ENCODE data around the gene NRXN3. TPM values are rescaled to one million over a fixed set of nuclear protein-coding genes. Genes with fewer than 3 reads are reported as not detected.

The NRXN3 gene
- total and polyA plus RNA-seq, 4 donors = 0.07 to 1.2 (median 0.23) TPM

DNA sequence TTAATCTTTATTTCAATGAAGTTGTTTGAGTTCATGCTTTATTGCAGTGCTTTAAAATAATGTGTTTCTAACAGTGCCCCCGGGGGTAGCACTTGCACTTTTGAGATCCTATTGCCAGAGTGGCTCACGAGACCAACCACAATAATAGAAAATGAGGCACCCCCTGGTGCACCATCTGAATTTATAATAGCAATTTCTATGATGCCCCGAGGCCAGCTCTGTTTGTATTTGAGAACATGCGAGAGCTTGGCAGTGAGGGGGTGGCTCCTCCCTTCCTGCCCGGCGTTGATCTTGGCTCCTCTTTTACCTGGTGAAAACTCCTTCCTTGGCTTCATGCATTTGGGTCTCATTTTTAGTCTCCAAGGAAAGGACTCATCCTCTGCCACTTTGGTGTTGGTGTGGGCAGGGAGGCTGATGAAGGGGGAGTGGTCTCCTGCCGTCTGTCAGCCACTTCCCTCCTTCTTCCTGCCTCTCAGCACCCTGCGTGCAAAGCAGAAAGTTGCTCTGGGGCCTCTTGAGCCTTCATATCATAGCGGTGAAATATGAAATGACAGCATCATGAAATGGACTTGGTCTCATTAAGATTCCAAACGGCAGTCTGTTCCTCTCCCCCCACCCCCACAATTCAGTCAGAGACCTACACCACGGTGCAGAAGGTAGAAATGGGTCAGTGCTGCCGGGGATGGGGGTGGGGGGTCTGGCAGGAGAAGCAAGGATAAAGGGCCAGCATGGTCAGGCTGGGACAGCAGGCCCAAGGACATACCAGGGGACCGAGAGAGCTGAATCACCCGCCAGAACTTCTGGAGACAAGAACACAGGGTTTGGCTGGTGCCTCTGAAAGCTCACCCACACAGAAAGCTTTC is 17.7 kb upstream of the NRXN3 start:
- TF ChIP-seq SP1 (IDR thresholded peaks at IDR 0.05) (no peak), YY1 (IDR thresholded peaks at IDR 0.05) (no peak), RXRA (IDR thresholded peaks at IDR 0.05) (no peak), JUND (IDR thresholded peaks at IDR 0.05) (no peak), TAF1 (conservative IDR thresholded peaks at IDR 0.05) (no peak), NR2F2 (IDR thresholded peaks at IDR 0.05) (no peak), FOXA2 (IDR thresholded peaks at IDR 0.05) (no peak), FOXA1 (IDR thresholded peaks at IDR 0.05) (no peak), HNF4G (IDR thresholded peaks at IDR 0.05) (no peak), RAD21 (IDR thresholded peaks at IDR 0.05) (no peak), HNF4A (conservative IDR thresholded peaks at IDR 0.05) (no peak)
- TF ChIP-seq, protein P1, sequence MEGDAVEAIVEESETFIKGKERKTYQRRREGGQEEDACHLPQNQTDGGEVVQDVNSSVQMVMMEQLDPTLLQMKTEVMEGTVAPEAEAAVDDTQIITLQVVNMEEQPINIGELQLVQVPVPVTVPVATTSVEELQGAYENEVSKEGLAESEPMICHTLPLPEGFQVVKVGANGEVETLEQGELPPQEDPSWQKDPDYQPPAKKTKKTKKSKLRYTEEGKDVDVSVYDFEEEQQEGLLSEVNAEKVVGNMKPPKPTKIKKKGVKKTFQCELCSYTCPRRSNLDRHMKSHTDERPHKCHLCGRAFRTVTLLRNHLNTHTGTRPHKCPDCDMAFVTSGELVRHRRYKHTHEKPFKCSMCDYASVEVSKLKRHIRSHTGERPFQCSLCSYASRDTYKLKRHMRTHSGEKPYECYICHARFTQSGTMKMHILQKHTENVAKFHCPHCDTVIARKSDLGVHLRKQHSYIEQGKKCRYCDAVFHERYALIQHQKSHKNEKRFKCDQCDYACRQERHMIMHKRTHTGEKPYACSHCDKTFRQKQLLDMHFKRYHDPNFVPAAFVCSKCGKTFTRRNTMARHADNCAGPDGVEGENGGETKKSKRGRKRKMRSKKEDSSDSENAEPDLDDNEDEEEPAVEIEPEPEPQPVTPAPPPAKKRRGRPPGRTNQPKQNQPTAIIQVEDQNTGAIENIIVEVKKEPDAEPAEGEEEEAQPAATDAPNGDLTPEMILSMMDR (IDR thresholded peaks at IDR 0.05; ENCODE audit: low read depth, low read length, missing input control) = no peak
- H3K27me3 ChIP-seq (ENCODE audit: control insufficient read depth in 4 of 4, insufficient read depth in 4 of 4, low read length in 3 of 4) = peaks cover 0 to 2% (median 0%) of the 10 kb centered on the region in 4 donors
- no peak overlapping the region for H3K4me3 ChIP-seq (ENCODE audit: low read depth in 1 of 3, low read length in 3 of 3)
- no peaks in the 10 kb centered on the region for H3K4me1 ChIP-seq (ENCODE audit: control insufficient read depth in 4 of 4, insufficient read depth in 4 of 4, low read length in 3 of 4)
- H3K9ac ChIP-seq (ENCODE audit: low read depth in 1 of 2, low read length in 2 of 2) = no peak overlapping the region
- 56% methylated on average over 14 of the region's 14 CpGs for WGBS
- no peak overlapping the region for H3K27ac ChIP-seq (ENCODE audit: low read depth in 1 of 2, low read length in 2 of 2)
- no peaks in the 10 kb centered on the region for H3K36me3 ChIP-seq (ENCODE audit: control insufficient read depth in 4 of 4, insufficient read depth in 3 of 4, low read depth in 1 of 4, low read length in 3 of 4)
- DNase-seq (ENCODE audit: low spot score) = no peak
- H3K9me3 ChIP-seq (ENCODE audit: control insufficient read depth in 4 of 4, low read length in 3 of 4) = peaks cover 0 to 4% (median 0%) of the 10 kb centered on the region in 4 donors

DNA sequence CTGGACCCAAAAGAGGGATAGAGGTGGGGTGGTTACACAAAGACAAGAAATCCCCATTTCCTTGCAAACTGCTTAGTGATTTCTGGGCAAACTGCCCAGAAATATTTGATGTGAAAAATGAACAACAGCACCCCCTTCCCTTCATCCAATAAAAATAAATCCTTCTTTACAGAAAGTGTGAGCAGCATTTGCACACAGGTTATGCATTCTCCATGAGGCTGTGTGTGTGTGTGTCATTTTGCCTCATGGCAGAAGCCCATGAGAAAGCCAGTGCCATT is 17.2 kb upstream of the NRXN3 start:
- no peaks in the 10 kb centered on the region for H3K27me3 ChIP-seq (ENCODE audit: control insufficient read depth in 4 of 4, insufficient read depth in 4 of 4, low read length in 3 of 4)
- no peak for DNase-seq (ENCODE audit: low spot score)
- H3K4me1 ChIP-seq (ENCODE audit: control insufficient read depth in 4 of 4, insufficient read depth in 4 of 4, low read length in 3 of 4) = no peaks in the 10 kb centered on the region
- H3K4me3 ChIP-seq (ENCODE audit: low read depth in 1 of 3, low read length in 3 of 3) = no peak overlapping the region
- no peak overlapping the region for H3K9ac ChIP-seq (ENCODE audit: low read depth in 1 of 2, low read length in 2 of 2)
- H3K9me3 ChIP-seq (ENCODE audit: control insufficient read depth in 4 of 4, low read length in 3 of 4) = peaks cover 0 to 4% (median 0%) of the 10 kb centered on the region in 4 donors
- TF ChIP-seq RXRA (IDR thresholded peaks at IDR 0.05) (no peak), HNF4G (IDR thresholded peaks at IDR 0.05) (no peak), SP1 (IDR thresholded peaks at IDR 0.05) (no peak), RAD21 (IDR thresholded peaks at IDR 0.05) (no peak), EGR1 (IDR thresholded peaks at IDR 0.05; ENCODE audit: low read depth in 2 of 2) (no peak), FOXA2 (IDR thresholded peaks at IDR 0.05) (no peak), JUND (IDR thresholded peaks at IDR 0.05) (no peak), YY1 (IDR thresholded peaks at IDR 0.05) (no peak)
- TF ChIP-seq, protein P2, sequence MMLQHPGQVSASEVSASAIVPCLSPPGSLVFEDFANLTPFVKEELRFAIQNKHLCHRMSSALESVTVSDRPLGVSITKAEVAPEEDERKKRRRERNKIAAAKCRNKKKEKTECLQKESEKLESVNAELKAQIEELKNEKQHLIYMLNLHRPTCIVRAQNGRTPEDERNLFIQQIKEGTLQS (IDR thresholded peaks at IDR 0.05) = no peak
- TF ChIP-seq, protein P3, sequence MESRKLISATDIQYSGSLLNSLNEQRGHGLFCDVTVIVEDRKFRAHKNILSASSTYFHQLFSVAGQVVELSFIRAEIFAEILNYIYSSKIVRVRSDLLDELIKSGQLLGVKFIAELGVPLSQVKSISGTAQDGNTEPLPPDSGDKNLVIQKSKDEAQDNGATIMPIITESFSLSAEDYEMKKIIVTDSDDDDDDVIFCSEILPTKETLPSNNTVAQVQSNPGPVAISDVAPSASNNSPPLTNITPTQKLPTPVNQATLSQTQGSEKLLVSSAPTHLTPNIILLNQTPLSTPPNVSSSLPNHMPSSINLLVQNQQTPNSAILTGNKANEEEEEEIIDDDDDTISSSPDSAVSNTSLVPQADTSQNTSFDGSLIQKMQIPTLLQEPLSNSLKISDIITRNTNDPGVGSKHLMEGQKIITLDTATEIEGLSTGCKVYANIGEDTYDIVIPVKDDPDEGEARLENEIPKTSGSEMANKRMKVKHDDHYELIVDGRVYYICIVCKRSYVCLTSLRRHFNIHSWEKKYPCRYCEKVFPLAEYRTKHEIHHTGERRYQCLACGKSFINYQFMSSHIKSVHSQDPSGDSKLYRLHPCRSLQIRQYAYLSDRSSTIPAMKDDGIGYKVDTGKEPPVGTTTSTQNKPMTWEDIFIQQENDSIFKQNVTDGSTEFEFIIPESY (IDR thresholded peaks at IDR 0.05) = no peak
- TF ChIP-seq, protein P4, sequence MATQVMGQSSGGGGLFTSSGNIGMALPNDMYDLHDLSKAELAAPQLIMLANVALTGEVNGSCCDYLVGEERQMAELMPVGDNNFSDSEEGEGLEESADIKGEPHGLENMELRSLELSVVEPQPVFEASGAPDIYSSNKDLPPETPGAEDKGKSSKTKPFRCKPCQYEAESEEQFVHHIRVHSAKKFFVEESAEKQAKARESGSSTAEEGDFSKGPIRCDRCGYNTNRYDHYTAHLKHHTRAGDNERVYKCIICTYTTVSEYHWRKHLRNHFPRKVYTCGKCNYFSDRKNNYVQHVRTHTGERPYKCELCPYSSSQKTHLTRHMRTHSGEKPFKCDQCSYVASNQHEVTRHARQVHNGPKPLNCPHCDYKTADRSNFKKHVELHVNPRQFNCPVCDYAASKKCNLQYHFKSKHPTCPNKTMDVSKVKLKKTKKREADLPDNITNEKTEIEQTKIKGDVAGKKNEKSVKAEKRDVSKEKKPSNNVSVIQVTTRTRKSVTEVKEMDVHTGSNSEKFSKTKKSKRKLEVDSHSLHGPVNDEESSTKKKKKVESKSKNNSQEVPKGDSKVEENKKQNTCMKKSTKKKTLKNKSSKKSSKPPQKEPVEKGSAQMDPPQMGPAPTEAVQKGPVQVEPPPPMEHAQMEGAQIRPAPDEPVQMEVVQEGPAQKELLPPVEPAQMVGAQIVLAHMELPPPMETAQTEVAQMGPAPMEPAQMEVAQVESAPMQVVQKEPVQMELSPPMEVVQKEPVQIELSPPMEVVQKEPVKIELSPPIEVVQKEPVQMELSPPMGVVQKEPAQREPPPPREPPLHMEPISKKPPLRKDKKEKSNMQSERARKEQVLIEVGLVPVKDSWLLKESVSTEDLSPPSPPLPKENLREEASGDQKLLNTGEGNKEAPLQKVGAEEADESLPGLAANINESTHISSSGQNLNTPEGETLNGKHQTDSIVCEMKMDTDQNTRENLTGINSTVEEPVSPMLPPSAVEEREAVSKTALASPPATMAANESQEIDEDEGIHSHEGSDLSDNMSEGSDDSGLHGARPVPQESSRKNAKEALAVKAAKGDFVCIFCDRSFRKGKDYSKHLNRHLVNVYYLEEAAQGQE (IDR thresholded peaks at IDR 0.05) = no peak
- TF ChIP-seq, protein P1 (IDR thresholded peaks at IDR 0.05; ENCODE audit: low read depth, low read length, missing input control) = no peak
- H3K27ac ChIP-seq (ENCODE audit: low read depth in 1 of 2, low read length in 2 of 2) = no peak overlapping the region
- H3K36me3 ChIP-seq (ENCODE audit: control insufficient read depth in 4 of 4, insufficient read depth in 3 of 4, low read depth in 1 of 4, low read length in 3 of 4) = no peaks in the 10 kb centered on the region
